Breast epithelium (tissue), 3 donors: ENCODE measurements around the gene SPEN.

ENCODE experiments used
- POLR2A ChIP-seq: fragments of 450-650 bp; IDR thresholded peaks from one replicate; pipeline ENCODE4 v1.6.1; 2016; ENCODE audit warnings: antibody characterized with exemption, mild to moderate bottlenecking, moderate library complexity
- TF ChIP-seq, protein P1 (sequence below), 3 donors: fragments of 450-650 bp; IDR thresholded peaks; one replicate each; pipeline ENCODE4 v1.5.1; 2016 to 2017; ENCODE audit warnings: antibody characterized with exemption in 3 of 3, mild to moderate bottlenecking in 3 of 3, moderate library complexity in 3 of 3

DNA sequence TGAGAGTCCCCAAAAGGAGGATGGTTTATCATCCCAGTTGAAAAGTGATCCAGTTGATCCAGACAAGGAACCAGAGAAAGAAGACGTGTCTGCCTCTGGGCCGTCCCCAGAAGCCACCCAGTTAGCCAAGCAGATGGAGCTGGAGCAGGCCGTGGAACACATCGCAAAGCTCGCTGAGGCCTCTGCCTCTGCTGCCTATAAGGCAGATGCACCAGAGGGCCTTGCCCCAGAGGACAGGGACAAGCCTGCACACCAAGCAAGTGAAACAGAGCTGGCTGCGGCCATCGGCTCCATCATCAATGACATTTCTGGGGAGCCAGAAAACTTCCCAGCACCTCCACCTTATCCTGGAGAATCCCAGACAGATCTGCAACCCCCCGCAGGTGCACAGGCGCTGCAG, 85.1 kb downstream of the SPEN start:
- no peak for TF ChIP-seq POLR2A
- TF ChIP-seq, protein P1, sequence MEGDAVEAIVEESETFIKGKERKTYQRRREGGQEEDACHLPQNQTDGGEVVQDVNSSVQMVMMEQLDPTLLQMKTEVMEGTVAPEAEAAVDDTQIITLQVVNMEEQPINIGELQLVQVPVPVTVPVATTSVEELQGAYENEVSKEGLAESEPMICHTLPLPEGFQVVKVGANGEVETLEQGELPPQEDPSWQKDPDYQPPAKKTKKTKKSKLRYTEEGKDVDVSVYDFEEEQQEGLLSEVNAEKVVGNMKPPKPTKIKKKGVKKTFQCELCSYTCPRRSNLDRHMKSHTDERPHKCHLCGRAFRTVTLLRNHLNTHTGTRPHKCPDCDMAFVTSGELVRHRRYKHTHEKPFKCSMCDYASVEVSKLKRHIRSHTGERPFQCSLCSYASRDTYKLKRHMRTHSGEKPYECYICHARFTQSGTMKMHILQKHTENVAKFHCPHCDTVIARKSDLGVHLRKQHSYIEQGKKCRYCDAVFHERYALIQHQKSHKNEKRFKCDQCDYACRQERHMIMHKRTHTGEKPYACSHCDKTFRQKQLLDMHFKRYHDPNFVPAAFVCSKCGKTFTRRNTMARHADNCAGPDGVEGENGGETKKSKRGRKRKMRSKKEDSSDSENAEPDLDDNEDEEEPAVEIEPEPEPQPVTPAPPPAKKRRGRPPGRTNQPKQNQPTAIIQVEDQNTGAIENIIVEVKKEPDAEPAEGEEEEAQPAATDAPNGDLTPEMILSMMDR (IDR thresholded peaks at IDR 0.05): no peak
